A673 (cell line): ENCODE results near the gene BIRC6. TPM values are rescaled to one million over a fixed set of nuclear protein-coding genes. Genes with fewer than 3 reads are reported as not detected.

Source experiments
- BruUV-seq: library from RNA; stranded (reverse); fragments of 400-500 nt; replicated peaks from 2 replicates; lab custom pipeline; 2021; lab: Mats Ljungman, UMichigan
- CTCF ChIA-PET: fragments of 300-600 bp; sonication (Branson Sonifier 250); formaldehyde crosslinking; loops from one replicate; lab custom pipeline; 2022; ENCODE audit warnings: antibody characterized with exemption; lab: Charles Lee
- POLR2A ChIA-PET: fragments of 300-600 bp; sonication (Branson Sonifier 250); formaldehyde crosslinking; loops from one replicate; lab custom pipeline; 2022; ENCODE audit warnings: antibody characterized with exemption; ENCODE audit not compliant: low non-redundant PET; lab: Charles Lee
- DNase-seq: peaks from one replicate; pipeline ENCODE4 v3.0.0-alpha.2; 2015; ENCODE audit warnings: low spot score
- H3K27ac ChIP-seq: fragments of 200-600 bp; sonication (generic); 2 replicates; pipeline ENCODE4 v1.5.1; 2016; ENCODE audit warnings: mixed run types, low read depth, mild to moderate bottlenecking, mixed read lengths, antibody characterized with exemption, low read length; ENCODE audit not compliant: poor library complexity, severe bottlenecking
- H3K27me3 ChIP-seq: fragments of 200-600 bp; sonication (generic); replicated peaks from 2 replicates; pipeline ENCODE4 v1.6.1; 2017; ENCODE audit warnings: mixed run types, low read depth, mild to moderate bottlenecking, mixed read lengths, antibody characterized with exemption, low read length; ENCODE audit not compliant: insufficient read depth, poor library complexity
- H3K36me3 ChIP-seq: fragments of 200-600 bp; sonication (generic); 2 replicates; pipeline ENCODE4 v1.6.1; 2016; ENCODE audit warnings: mixed run types, mild to moderate bottlenecking, mixed read lengths, antibody characterized with exemption, low read length; ENCODE audit not compliant: insufficient read depth, poor library complexity, severe bottlenecking
- H3K4me1 ChIP-seq: fragments of 200-600 bp; sonication (generic); 2 replicates; pipeline ENCODE4 v1.6.1; 2017; ENCODE audit warnings: mixed run types, mild to moderate bottlenecking, mixed read lengths, antibody characterized with exemption, low read length; ENCODE audit not compliant: insufficient read depth, poor library complexity, severe bottlenecking
- H3K4me3 ChIP-seq: fragments of 200-600 bp; sonication (generic); 2 replicates; pipeline ENCODE4 v1.5.1; 2016; ENCODE audit warnings: low read depth, mixed run types, mild to moderate bottlenecking, mixed read lengths, low read length; ENCODE audit not compliant: poor library complexity, severe bottlenecking
- H3K9me3 ChIP-seq: fragments of 200-600 bp; sonication (generic); 2 replicates; pipeline ENCODE4 v1.6.1; 2016; ENCODE audit warnings: mixed run types, low read depth, mild to moderate bottlenecking, mixed read lengths, antibody characterized with exemption, low read length; ENCODE audit not compliant: poor library complexity, severe bottlenecking
- CTCF ChIP-seq: fragments of 300-800, 200-600 bp; sonication (generic); conservative IDR thresholded peaks from 2 replicates; pipeline ENCODE4 v1.5.1; 2017; ENCODE audit warnings: low read depth, mild to moderate bottlenecking, antibody characterized with exemption, low read length, moderate library complexity, mixed read lengths
- EZH2 ChIP-seq: fragments of 200-600 bp; sonication (generic); IDR thresholded peaks from 2 replicates; pipeline ENCODE4 v1.6.1; 2017; ENCODE audit warnings: borderline replicate concordance, low read depth, mild to moderate bottlenecking, mixed read lengths, antibody characterized with exemption, low read length; ENCODE audit not compliant: poor library complexity, severe bottlenecking
- intact Hi-C: fragments of 100-400 bp; cut with micrococcal nuclease; formaldehyde crosslinking; loops from one replicate; pipeline ENCODE4 v1.10.0; 2022; ENCODE audit not compliant: unreplicated experiment
- total RNA-seq: library from RNA; stranded (reverse); gene quantifications from 2 replicates; pipeline ENCODE4 v1.2.3, GENCODE V29; 2021

BIRC6 gene
- total RNA-seq, 1 experiment from 2014 or later = 75.9 TPM

- no peak overlapping the region for H3K27ac ChIP-seq
- ChIA-PET POLR2A (interaction anchor here (0.7 kb wide), 1 partner anchor 333 kb away, joined by 3 read pairs; no protein-coding TSS in a partner anchor), CTCF (no interaction called here)
- peaks cover 2% of the 10 kb centered on the region for H3K36me3 ChIP-seq
- BruUV-seq = no TSS peak
- no peaks in the 10 kb centered on the region for H3K4me1 ChIP-seq
- no peaks in the 10 kb centered on the region for H3K9me3 ChIP-seq
- TF ChIP-seq CTCF (no peak), EZH2 (no peak)
- H3K4me3 ChIP-seq = no peak overlapping the region
- intact Hi-C loops = no loop called here
- DNase-seq = no peak
- H3K27me3 ChIP-seq = no peaks in the 10 kb centered on the region
These were observed 266.5 kb downstream of the BIRC6 start for GRCh38 chr2:32623311-32623706.

- Histone ChIP-seq H3K27me3 (no peaks in the 10 kb centered on the region), H3K36me3 (no peaks in the 10 kb centered on the region), H3K27ac (no peak overlapping the region), H3K9me3 (no peaks in the 10 kb centered on the region), H3K4me3 (no peak overlapping the region), H3K4me1 (no peaks in the 10 kb centered on the region)
- no TSS peak for BruUV-seq
- ChIA-PET CTCF (no interaction called here), POLR2A (no interaction called here)
- no peak for TF ChIP-seq CTCF
- TF ChIP-seq EZH2 = no peak
- DNase-seq = no peak
- intact Hi-C loops = no loop called here
These were observed 268.0 kb downstream of the BIRC6 start for GRCh38 chr2:32624812-32625211.

GRCh38 chr2:32626639-32627221 lies 269.9 kb downstream of the BIRC6 start:
- no peak overlapping the region for H3K4me3 ChIP-seq
- CTCF ChIA-PET = no interaction called here

More at GRCh38 chr2:32626639-32627221, 269.9 kb downstream of the BIRC6 start:
- Histone ChIP-seq H3K36me3 (no peaks in the 10 kb centered on the region), H3K27ac (no peak overlapping the region), H3K9me3 (no peaks in the 10 kb centered on the region), H3K27me3 (no peaks in the 10 kb centered on the region), H3K4me1 (no peaks in the 10 kb centered on the region)
- BruUV-seq = no TSS peak
- POLR2A ChIA-PET = no interaction called here
- DNase-seq = no peak
- intact Hi-C loops = no loop called here
- TF ChIP-seq EZH2 = no peak
- TF ChIP-seq CTCF = no peak
